HG03354 (cell line): Measurements from ENCODE around the gene DDB1.
"Not testable (repeated sequence)": the region's sequence is repeated elsewhere in the genome, so short reads cannot be mapped to it uniquely, and the experiment has no call there.

Source experiments
- ATAC-seq: cut with Tn5 transposase; IDR thresholded peaks from one replicate; pipeline ENCODE4 v1.9.1; 2021; ENCODE audit warnings: mild to moderate bottlenecking; ENCODE audit not compliant: unreplicated experiment, poor library complexity, severe bottlenecking

DDB1 gene

DNA sequence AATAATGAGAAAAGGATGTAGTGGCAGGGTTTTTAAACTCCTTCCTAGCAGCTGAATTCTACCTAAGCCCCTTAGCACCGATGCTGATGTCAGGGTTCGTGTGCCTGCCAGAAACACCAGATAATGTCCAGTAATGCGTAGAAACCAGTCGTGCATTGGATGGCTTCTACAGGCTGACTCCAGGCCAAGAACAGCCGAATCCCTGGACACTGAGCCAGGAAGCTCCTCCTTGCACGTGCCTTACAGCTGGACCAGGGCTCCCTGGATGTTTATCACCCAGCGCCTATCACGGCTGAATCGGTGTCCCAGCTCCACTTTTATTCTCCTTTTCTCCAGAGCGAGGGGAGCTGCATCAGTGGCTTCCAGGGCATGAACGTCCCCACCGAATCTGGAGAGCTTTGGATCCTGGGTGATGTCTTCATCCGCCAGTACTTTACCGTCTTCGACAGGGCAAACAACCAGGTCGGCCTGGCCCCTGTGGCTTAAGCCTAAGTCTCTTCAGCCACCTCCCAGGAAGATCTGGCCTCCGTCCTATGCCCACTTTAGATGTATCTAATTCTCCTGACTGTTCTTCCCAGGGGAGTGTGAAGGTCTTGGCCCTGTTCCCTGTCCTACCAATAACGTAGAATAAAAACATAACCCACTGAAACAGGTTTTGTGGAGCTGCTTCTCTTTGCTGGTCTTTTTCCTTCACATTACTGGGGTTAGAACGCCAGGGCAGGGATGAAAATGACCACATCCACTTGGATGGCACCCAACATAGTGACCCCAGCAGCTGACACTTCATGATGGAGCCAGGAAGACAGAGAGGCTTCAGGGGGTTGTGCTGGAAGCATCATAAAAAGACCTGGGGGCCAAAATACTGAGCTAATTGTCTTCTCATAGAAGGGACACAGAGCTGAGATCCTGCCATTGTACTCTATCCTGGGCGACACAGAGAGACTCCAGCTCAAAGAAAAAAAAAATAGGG, 81.8 kb downstream of the DDB1 start:
- ATAC-seq = not testable (repeated sequence)
